Caco-2 (cell line): ENCODE data around the gene OXCT1. TPM values are rescaled to one million over a fixed set of nuclear protein-coding genes. Genes with fewer than 3 reads are reported as not detected.

Experiments used
- BruUV-seq: library from RNA; stranded (reverse); fragments of 400-500 nt; replicated peaks from 2 replicates; lab custom pipeline; 2021; lab: Mats Ljungman, UMichigan
- CTCF ChIA-PET: fragments of 300-600 bp; sonication (Branson Sonifier 250); formaldehyde crosslinking; loops from one replicate; lab custom pipeline; 2022; ENCODE audit warnings: antibody characterized with exemption; lab: Charles Lee
- POLR2A ChIA-PET: fragments of 300-600 bp; sonication (Branson Sonifier 250); formaldehyde crosslinking; loops from one replicate; lab custom pipeline; 2022; ENCODE audit warnings: antibody characterized with exemption; lab: Charles Lee
- DNase-seq, 2 experiments: peaks; one replicate each; pipeline versions ENCODE4 v3.0.0 to v3.0.0-alpha.2; 2020 to 2022
- H3K27me3 ChIP-seq: replicated peaks from 2 replicates; pipeline ENCODE4 v1.6.0; 2011; ENCODE audit warnings: low read length; ENCODE audit not compliant: control insufficient read depth, insufficient read depth
- H3K36me3 ChIP-seq: 2 replicates; pipeline ENCODE4 v1.5.1; 2011; ENCODE audit warnings: low read length; ENCODE audit not compliant: control insufficient read depth, insufficient read depth
- H3K4me1 ChIP-seq: fragments of 250-450 bp; sonication (Bioruptor Pico); 2 replicates; pipeline ENCODE4 v1.5.1; 2020; ENCODE audit warnings: mild to moderate bottlenecking
- H3K4me3 ChIP-seq: 2 replicates; pipeline ENCODE4 v1.5.1; 2011; ENCODE audit warnings: low read depth, mild to moderate bottlenecking, control low read depth, low read length
- H3K9me3 ChIP-seq: fragments of 250-450 bp; sonication (Bioruptor Pico); 2 replicates; pipeline ENCODE4 v1.5.1; 2020; ENCODE audit warnings: mild to moderate bottlenecking, moderate library complexity
- H3K27ac Mint-ChIP-seq: one replicate; pipeline ENCODE4 v1.8.0; 2022; ENCODE audit warnings: mixed read lengths; ENCODE audit not compliant: unreplicated experiment
- H3K27me3 Mint-ChIP-seq: one replicate; pipeline ENCODE4 v1.8.0; 2022; ENCODE audit warnings: mixed read lengths; ENCODE audit not compliant: insufficient read depth, unreplicated experiment
- H3K36me3 Mint-ChIP-seq: one replicate; pipeline ENCODE4 v1.8.0; 2022; ENCODE audit warnings: mild to moderate bottlenecking, mixed read lengths; ENCODE audit not compliant: insufficient read depth, unreplicated experiment
- H3K4me1 Mint-ChIP-seq: one replicate; pipeline ENCODE4 v1.8.0; 2022; ENCODE audit warnings: low read depth, mixed read lengths; ENCODE audit not compliant: unreplicated experiment
- H3K4me3 Mint-ChIP-seq: one replicate; pipeline ENCODE4 v1.8.0; 2022; ENCODE audit warnings: mild to moderate bottlenecking, moderate library complexity, mixed read lengths; ENCODE audit not compliant: unreplicated experiment
- H3K9me3 Mint-ChIP-seq: one replicate; pipeline ENCODE4 v1.8.0; 2022; ENCODE audit warnings: mixed read lengths; ENCODE audit not compliant: unreplicated experiment
- CTCF ChIP-seq, 2 experiments: fragments of 200-600 bp in 1 of 2; IDR thresholded peaks; 1 replicate in 1 of 2; 2 replicates in 1 of 2; pipeline versions ENCODE4 v1.5.1 to v1.8.0; 2011 to 2022; ENCODE audit warnings: antibody characterized with exemption in 1 of 2, control low read depth in 1 of 2, inconsistent platforms in 1 of 2, low read depth in 1 of 2, low read length in 1 of 2, mild to moderate bottlenecking in 1 of 2, moderate library complexity in 1 of 2; ENCODE audit not compliant: insufficient read depth in 1 of 2, severe bottlenecking in 1 of 2, unreplicated experiment in 1 of 2
- intact Hi-C: fragments of 100-400 bp; cut with micrococcal nuclease; formaldehyde crosslinking; loops from one replicate; pipeline ENCODE4 v1.10.0; 2022; ENCODE audit not compliant: unreplicated experiment
- total RNA-seq: library from RNA; stranded (reverse); gene quantifications from 2 replicates; pipeline ENCODE4 v1.2.3, GENCODE V29; 2022

OXCT1 gene
- total RNA-seq, 1 experiment from 2014 or later, result 22.5 TPM

GRCh38 chr5:41764650-41765049 is 105.6 kb downstream of the OXCT1 start:
- Mint-ChIP-seq H3K4me3 (no peak overlapping the region), H3K9me3 (no peaks in the 10 kb centered on the region), H3K4me1 (no peaks in the 10 kb centered on the region), H3K27me3 (no peaks in the 10 kb centered on the region), H3K27ac (no peak overlapping the region), H3K36me3 (peaks cover 4% of the 10 kb centered on the region)
- no peaks in the 10 kb centered on the region for H3K36me3 ChIP-seq
- DNase-seq, result no peak
- H3K27me3 ChIP-seq, result no peaks in the 10 kb centered on the region
- POLR2A ChIA-PET, result no interaction called here
- no peaks in the 10 kb centered on the region for H3K9me3 ChIP-seq
- CTCF ChIA-PET, result no interaction called here
- no peaks in the 10 kb centered on the region for H3K4me1 ChIP-seq
- TF ChIP-seq CTCF (IDR thresholded peaks at IDR 0.05; ENCODE audit: insufficient read depth in 1 of 2, low read depth in 1 of 2, low read length in 1 of 2, severe bottlenecking in 1 of 2, unreplicated experiment in 1 of 2), result no peak
- H3K4me3 ChIP-seq, result no peak overlapping the region
- BruUV-seq, result no TSS peak
- intact Hi-C loops, result no loop called here

- Mint-ChIP-seq H3K4me1 (no peaks in the 10 kb centered on the region), H3K27me3 (no peaks in the 10 kb centered on the region), H3K36me3 (peaks cover 4% of the 10 kb centered on the region), H3K27ac (no peak overlapping the region), H3K9me3 (no peaks in the 10 kb centered on the region), H3K4me3 (no peak overlapping the region)
- Histone ChIP-seq H3K36me3 (no peaks in the 10 kb centered on the region), H3K27me3 (no peaks in the 10 kb centered on the region), H3K4me3 (no peak overlapping the region), H3K9me3 (no peaks in the 10 kb centered on the region), H3K4me1 (no peaks in the 10 kb centered on the region)
- ChIA-PET POLR2A (no interaction called here), CTCF (no interaction called here)
- intact Hi-C loops, result no loop called here
- no TSS peak for BruUV-seq
- TF ChIP-seq CTCF (IDR thresholded peaks at IDR 0.05; ENCODE audit: insufficient read depth in 1 of 2, low read depth in 1 of 2, low read length in 1 of 2, severe bottlenecking in 1 of 2, unreplicated experiment in 1 of 2), result no peak
- no peak for DNase-seq
Measured at GRCh38 chr5:41763574-41763973, 106.7 kb downstream of the OXCT1 start.

GRCh38 chr5:41763081-41763480 is 107.1 kb downstream of the OXCT1 start:
- CTCF ChIA-PET, result no interaction called here
- DNase-seq, result no peak
- Mint-ChIP-seq H3K9me3 (no peaks in the 10 kb centered on the region), H3K4me1 (no peaks in the 10 kb centered on the region), H3K36me3 (peaks cover 4% of the 10 kb centered on the region), H3K27ac (no peak overlapping the region), H3K27me3 (no peaks in the 10 kb centered on the region), H3K4me3 (no peak overlapping the region)
- H3K27me3 ChIP-seq, result no peaks in the 10 kb centered on the region
- no peak for TF ChIP-seq CTCF (IDR thresholded peaks at IDR 0.05; ENCODE audit: insufficient read depth in 1 of 2, low read depth in 1 of 2, low read length in 1 of 2, severe bottlenecking in 1 of 2, unreplicated experiment in 1 of 2)
- H3K4me1 ChIP-seq, result no peaks in the 10 kb centered on the region
- intact Hi-C loops, result no loop called here
- BruUV-seq, result no TSS peak
- H3K9me3 ChIP-seq, result no peaks in the 10 kb centered on the region
- POLR2A ChIA-PET, result no interaction called here
- H3K4me3 ChIP-seq, result no peak overlapping the region
- H3K36me3 ChIP-seq, result no peaks in the 10 kb centered on the region
